Trophoblast cell (in vitro differentiated cells and primary cell): ENCODE measurements around the gene DONSON.
"Not testable (repeated sequence)": the region's sequence is repeated elsewhere in the genome, so short reads cannot be mapped to it uniquely, and the experiment has no call there.

Source experiments
- DNase-seq, 2 donors: peaks; one replicate each; pipeline ENCODE4 v3.0.0-alpha.2; 2016
- H2AFZ ChIP-seq: 2 replicates; pipeline ENCODE4 v1.6.1; 2013; ENCODE audit warnings: low read length, moderate library complexity, mild to moderate bottlenecking; ENCODE audit not compliant: insufficient read depth, poor library complexity
- H2AK5ac ChIP-seq: 2 replicates; pipeline ENCODE4 v1.6.1; 2013; ENCODE audit warnings: mild to moderate bottlenecking, low read length
- H2BK120ac ChIP-seq: 2 replicates; pipeline ENCODE4 v1.6.1; 2013; ENCODE audit warnings: low read length, mild to moderate bottlenecking, moderate library complexity; ENCODE audit not compliant: insufficient read depth, poor library complexity
- H2BK12ac ChIP-seq: 2 replicates; pipeline ENCODE4 v1.6.1; 2013; ENCODE audit warnings: mild to moderate bottlenecking, low read length, moderate library complexity
- H2BK5ac ChIP-seq: 2 replicates; pipeline ENCODE4 v1.6.1; 2013; ENCODE audit warnings: low read length, low read depth, moderate library complexity, mild to moderate bottlenecking; ENCODE audit not compliant: poor library complexity
- H3K14ac ChIP-seq: 2 replicates; pipeline ENCODE4 v1.6.1; 2013; ENCODE audit warnings: mild to moderate bottlenecking, low read length
- H3K18ac ChIP-seq: 2 replicates; pipeline ENCODE4 v1.6.1; 2013; ENCODE audit warnings: mild to moderate bottlenecking, low read length
- H3K23ac ChIP-seq: 2 replicates; pipeline ENCODE4 v1.6.1; 2013; ENCODE audit warnings: low read length
- H3K27ac ChIP-seq: 2 replicates; pipeline ENCODE4 v1.5.1; 2013; ENCODE audit warnings: low read depth, mild to moderate bottlenecking, inconsistent platforms, low read length, moderate library complexity
- H3K27me3 ChIP-seq: 2 replicates; pipeline ENCODE4 v1.6.1; 2013; ENCODE audit warnings: inconsistent platforms, mild to moderate bottlenecking, low read length, moderate library complexity; ENCODE audit not compliant: insufficient read depth
- H3K36me3 ChIP-seq, 2 experiments: 1 replicate in 1 of 2; 2 replicates in 1 of 2; pipeline ENCODE4 v1.6.1; 2013; ENCODE audit warnings: low read length in 2 of 2, mild to moderate bottlenecking in 2 of 2, moderate library complexity in 1 of 2; ENCODE audit not compliant: insufficient read depth in 2 of 2, control insufficient read depth in 1 of 2
- H3K4ac ChIP-seq: 2 replicates; pipeline ENCODE4 v1.6.1; 2013; ENCODE audit warnings: low read depth, mild to moderate bottlenecking, low read length, moderate library complexity
- H3K4me1 ChIP-seq, 2 experiments: 1 replicate in 1 of 2; 2 replicates in 1 of 2; pipeline ENCODE4 v1.6.1; 2013; ENCODE audit warnings: low read length in 2 of 2, mild to moderate bottlenecking in 2 of 2, moderate library complexity in 1 of 2; ENCODE audit not compliant: insufficient read depth in 2 of 2, control insufficient read depth in 1 of 2
- H3K4me2 ChIP-seq: 2 replicates; pipeline ENCODE4 v1.6.1; 2013; ENCODE audit warnings: inconsistent platforms, mild to moderate bottlenecking, low read length, moderate library complexity
- H3K4me3 ChIP-seq: 2 replicates; pipeline ENCODE4 v1.5.1; 2013; ENCODE audit warnings: mild to moderate bottlenecking, low read depth, low read length, inconsistent platforms
- H3K79me1 ChIP-seq: one replicate; pipeline ENCODE4 v1.6.1; 2013; ENCODE audit warnings: low read length
- H3K79me2 ChIP-seq: 2 replicates; pipeline ENCODE4 v1.6.1; 2013; ENCODE audit warnings: low read length, mild to moderate bottlenecking; ENCODE audit not compliant: control insufficient read depth, insufficient read depth, poor library complexity
- H3K9ac ChIP-seq: 2 replicates; pipeline ENCODE4 v1.6.1; 2013; ENCODE audit warnings: mild to moderate bottlenecking, low read length
- H3K9me3 ChIP-seq: 2 replicates; pipeline ENCODE4 v1.6.1; 2013; ENCODE audit warnings: low read depth, mild to moderate bottlenecking, control low read depth, inconsistent platforms, low read length; ENCODE audit not compliant: insufficient read depth
- H4K12ac ChIP-seq: 2 replicates; pipeline ENCODE4 v1.6.1; 2013; ENCODE audit warnings: low read depth, mild to moderate bottlenecking, low read length, moderate library complexity
- H4K8ac ChIP-seq: 2 replicates; pipeline ENCODE4 v1.6.1; 2013; ENCODE audit warnings: low read depth, mild to moderate bottlenecking, low read length, moderate library complexity
- H4K91ac ChIP-seq: one replicate; pipeline ENCODE4 v1.6.1; 2013; ENCODE audit warnings: low read depth, mild to moderate bottlenecking, low read length, moderate library complexity
- WGBS: extraction: QIAGEN DNeasy Blood & Tissue Kit; methylation state at CpG from one replicate; pipeline ENCODE4 v1.1.7; 2013; ENCODE audit warnings: missing lambda C conversion rate; ENCODE audit not compliant: insufficient read length, insufficient coverage; ENCODE audit errors: extremely low coverage; 5-methylcytosine and 5-hydroxymethylcytosine counted together

The DONSON gene

DNA sequence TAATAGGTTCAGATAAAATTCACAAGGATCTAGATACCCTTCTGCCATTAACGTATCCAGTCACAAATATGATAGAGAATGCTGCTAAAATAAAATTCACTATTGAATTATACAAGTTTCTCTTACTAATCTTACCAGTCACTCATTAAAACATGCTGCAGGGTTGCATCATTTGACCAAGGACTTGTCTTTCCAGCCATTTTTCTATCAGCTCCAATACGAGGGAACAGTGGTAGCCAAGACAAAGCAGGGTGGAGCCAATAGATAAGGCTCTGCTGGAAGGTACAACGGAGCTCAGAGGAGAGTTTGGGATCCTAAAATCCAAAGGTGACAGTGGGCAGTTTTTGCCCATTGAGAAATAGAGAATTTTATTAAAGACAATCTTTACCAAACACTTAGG is 4.0 kb downstream of the DONSON start:
- no peak overlapping the region for H4K91ac ChIP-seq
- H3K4me2 ChIP-seq: no peak overlapping the region
- H3K9me3 ChIP-seq: no peaks in the 10 kb centered on the region
- no peak overlapping the region for H4K12ac ChIP-seq
- H3K79me1 ChIP-seq: peaks cover 13% of the 10 kb centered on the region
- H2BK12ac ChIP-seq: no peak overlapping the region
- peaks cover 7 to 13% of the 10 kb centered on the region in 2 experiments for H3K36me3 ChIP-seq
- H2BK120ac ChIP-seq: no peak overlapping the region
- H3K4ac ChIP-seq: no peak overlapping the region
- no peak overlapping the region for H3K4me3 ChIP-seq
- H3K9ac ChIP-seq: no peak overlapping the region
- WGBS: no CpG with 5 or more reads among the region's 3 CpGs
- H3K4me1 ChIP-seq: peaks cover 0 to 3% of the 10 kb centered on the region in 2 experiments
- H3K27ac ChIP-seq: no peak overlapping the region
- no peak overlapping the region for H3K23ac ChIP-seq
- no peak overlapping the region for H3K18ac ChIP-seq
- no peak overlapping the region for H2BK5ac ChIP-seq
- H2AK5ac ChIP-seq: no peak overlapping the region
- H3K79me2 ChIP-seq: peaks cover 8% of the 10 kb centered on the region
- H4K8ac ChIP-seq: no peak overlapping the region
- no peak overlapping the region for H3K14ac ChIP-seq
- no peak overlapping the region for H2AFZ ChIP-seq
- DNase-seq: no peak
- no peaks in the 10 kb centered on the region for H3K27me3 ChIP-seq

- no peaks in the 10 kb centered on the region for H3K9me3 ChIP-seq
- H4K12ac ChIP-seq: no peak overlapping the region
- H3K18ac ChIP-seq: no peak overlapping the region
- no CpG with 5 or more reads among the region's 7 CpGs for WGBS
- H3K36me3 ChIP-seq: peaks cover 18 to 25% of the 10 kb centered on the region in 2 experiments
- H4K91ac ChIP-seq: no peak overlapping the region
- H3K27me3 ChIP-seq: no peaks in the 10 kb centered on the region
- H4K8ac ChIP-seq: no peak overlapping the region
- H3K14ac ChIP-seq: no peak overlapping the region
- H2BK5ac ChIP-seq: no peak overlapping the region
- H2AFZ ChIP-seq: no peak overlapping the region
- H2BK120ac ChIP-seq: no peak overlapping the region
- no peak overlapping the region for H3K4me3 ChIP-seq
- no peak for DNase-seq
- H3K9ac ChIP-seq: no peak overlapping the region
- no peaks in the 10 kb centered on the region for H3K79me1 ChIP-seq
- no peak overlapping the region for H3K23ac ChIP-seq
- no peak overlapping the region for H3K4me2 ChIP-seq
- H3K79me2 ChIP-seq: no peaks in the 10 kb centered on the region
- H3K4ac ChIP-seq: no peak overlapping the region
- H3K4me1 ChIP-seq: no peaks in the 10 kb centered on the region
- H2AK5ac ChIP-seq: no peak overlapping the region
- H3K27ac ChIP-seq: no peak overlapping the region
- no peak overlapping the region for H2BK12ac ChIP-seq
These were observed 9.4 kb downstream of the DONSON start for GRCh38 chr21:33578959-33579542.

DNA sequence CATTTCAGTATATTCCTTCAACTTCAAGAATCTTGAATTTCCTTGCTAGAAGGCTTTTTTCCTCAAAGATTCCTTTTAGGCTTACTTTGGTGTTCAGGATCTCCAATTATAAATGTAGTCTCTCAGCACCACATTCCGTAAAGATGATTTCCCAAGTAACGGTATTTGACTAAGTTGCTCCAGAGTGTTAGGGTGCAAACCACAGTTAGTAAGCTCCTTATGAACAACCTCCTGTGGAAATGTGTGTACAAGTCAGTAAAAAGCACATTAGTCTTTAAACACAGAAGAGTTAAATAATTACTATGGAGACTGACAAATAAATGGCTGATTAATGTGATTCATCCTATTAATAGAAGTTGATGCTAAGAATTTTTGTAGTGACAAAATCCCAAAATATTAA is 10.3 kb downstream of the DONSON start:
- no peak overlapping the region for H4K8ac ChIP-seq
- H3K4me2 ChIP-seq: no peak overlapping the region
- H2BK120ac ChIP-seq: no peak overlapping the region
- no peaks in the 10 kb centered on the region for H3K27me3 ChIP-seq
- no peak overlapping the region for H2BK5ac ChIP-seq
- H3K4me3 ChIP-seq: no peak overlapping the region
- H3K79me1 ChIP-seq: no peaks in the 10 kb centered on the region
- H3K9me3 ChIP-seq: no peaks in the 10 kb centered on the region
- no peak overlapping the region for H2AK5ac ChIP-seq
- H3K79me2 ChIP-seq: no peaks in the 10 kb centered on the region
- no peak overlapping the region for H3K14ac ChIP-seq
- no peak overlapping the region for H4K12ac ChIP-seq
- H3K4me1 ChIP-seq: no peaks in the 10 kb centered on the region
- no peak overlapping the region for H2BK12ac ChIP-seq
- H3K27ac ChIP-seq: no peak overlapping the region
- no peak overlapping the region for H2AFZ ChIP-seq
- no peak overlapping the region for H3K18ac ChIP-seq
- peaks cover 18 to 25% of the 10 kb centered on the region in 2 experiments for H3K36me3 ChIP-seq
- WGBS: no CpG with 5 or more reads among the region's 2 CpGs
- H3K23ac ChIP-seq: no peak overlapping the region
- H3K4ac ChIP-seq: no peak overlapping the region
- no peak overlapping the region for H4K91ac ChIP-seq
- no peak overlapping the region for H3K9ac ChIP-seq
- no peak for DNase-seq

- not testable (repeated sequence) for H3K79me1 ChIP-seq, H3K4me1 ChIP-seq, H2BK12ac ChIP-seq, H2BK120ac ChIP-seq, H3K18ac ChIP-seq, H3K27ac ChIP-seq, H4K91ac ChIP-seq, H3K23ac ChIP-seq, H3K14ac ChIP-seq, H3K4ac ChIP-seq, H3K9me3 ChIP-seq, DNase-seq, H3K9ac ChIP-seq, H4K8ac ChIP-seq, H2AFZ ChIP-seq, H3K4me2 ChIP-seq, H3K79me2 ChIP-seq, H2BK5ac ChIP-seq, H4K12ac ChIP-seq, H2AK5ac ChIP-seq, H3K27me3 ChIP-seq, H3K4me3 ChIP-seq
- no CpG with 5 or more reads among the region's 2 CpGs for WGBS
- H3K36me3 ChIP-seq: peaks cover 16 to 25% of the 10 kb centered on the region in 2 experiments
These were observed 11.7 kb downstream of the DONSON start for GRCh38 chr21:33576741-33577141.
